Right forelimb (tissue), 1 donor: ENCODE data around the gene MARF1.
A peak's percentile ranks its signal among the peaks of the same experiment; 100 is the strongest.
"Not testable (repeated sequence)": the region's sequence is repeated elsewhere in the genome, so short reads cannot be mapped to it uniquely, and the experiment has no call there.

Source experiments
- DNase-seq: peaks from one replicate; pipeline ENCODE4 v3.0.0-alpha.2; 2018

MARF1 gene, protein sequence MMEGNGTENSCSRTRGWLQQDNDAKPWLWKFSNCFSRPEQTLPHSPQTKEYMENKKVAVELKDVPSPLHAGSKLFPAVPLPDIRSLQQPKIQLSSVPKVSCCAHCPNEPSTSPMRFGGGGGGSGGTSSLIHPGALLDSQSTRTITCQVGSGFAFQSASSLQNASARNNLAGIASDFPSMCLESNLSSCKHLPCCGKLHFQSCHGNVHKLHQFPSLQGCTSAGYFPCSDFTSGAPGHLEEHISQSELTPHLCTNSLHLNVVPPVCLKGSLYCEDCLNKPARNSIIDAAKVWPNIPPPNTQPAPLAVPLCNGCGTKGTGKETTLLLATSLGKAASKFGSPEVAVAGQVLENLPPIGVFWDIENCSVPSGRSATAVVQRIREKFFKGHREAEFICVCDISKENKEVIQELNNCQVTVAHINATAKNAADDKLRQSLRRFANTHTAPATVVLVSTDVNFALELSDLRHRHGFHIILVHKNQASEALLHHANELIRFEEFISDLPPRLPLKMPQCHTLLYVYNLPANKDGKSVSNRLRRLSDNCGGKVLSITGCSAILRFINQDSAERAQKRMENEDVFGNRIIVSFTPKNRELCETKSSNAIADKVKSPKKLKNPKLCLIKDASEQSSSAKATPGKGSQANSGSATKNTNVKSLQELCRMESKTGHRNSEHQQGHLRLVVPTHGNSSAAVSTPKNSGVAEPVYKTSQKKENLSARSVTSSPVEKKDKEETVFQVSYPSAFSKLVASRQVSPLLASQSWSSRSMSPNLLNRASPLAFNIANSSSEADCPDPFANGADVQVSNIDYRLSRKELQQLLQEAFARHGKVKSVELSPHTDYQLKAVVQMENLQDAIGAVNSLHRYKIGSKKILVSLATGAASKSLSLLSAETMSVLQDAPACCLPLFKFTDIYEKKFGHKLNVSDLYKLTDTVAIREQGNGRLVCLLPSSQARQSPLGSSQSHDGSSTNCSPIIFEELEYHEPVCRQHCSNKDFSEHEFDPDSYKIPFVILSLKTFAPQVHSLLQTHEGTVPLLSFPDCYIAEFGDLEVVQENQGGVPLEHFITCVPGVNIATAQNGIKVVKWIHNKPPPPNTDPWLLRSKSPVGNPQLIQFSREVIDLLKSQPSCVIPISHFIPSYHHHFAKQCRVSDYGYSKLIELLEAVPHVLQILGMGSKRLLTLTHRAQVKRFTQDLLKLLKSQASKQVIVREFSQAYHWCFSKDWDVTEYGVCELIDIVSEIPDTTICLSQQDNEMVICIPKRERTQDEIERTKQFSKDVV (N-terminal part only)

DNA sequence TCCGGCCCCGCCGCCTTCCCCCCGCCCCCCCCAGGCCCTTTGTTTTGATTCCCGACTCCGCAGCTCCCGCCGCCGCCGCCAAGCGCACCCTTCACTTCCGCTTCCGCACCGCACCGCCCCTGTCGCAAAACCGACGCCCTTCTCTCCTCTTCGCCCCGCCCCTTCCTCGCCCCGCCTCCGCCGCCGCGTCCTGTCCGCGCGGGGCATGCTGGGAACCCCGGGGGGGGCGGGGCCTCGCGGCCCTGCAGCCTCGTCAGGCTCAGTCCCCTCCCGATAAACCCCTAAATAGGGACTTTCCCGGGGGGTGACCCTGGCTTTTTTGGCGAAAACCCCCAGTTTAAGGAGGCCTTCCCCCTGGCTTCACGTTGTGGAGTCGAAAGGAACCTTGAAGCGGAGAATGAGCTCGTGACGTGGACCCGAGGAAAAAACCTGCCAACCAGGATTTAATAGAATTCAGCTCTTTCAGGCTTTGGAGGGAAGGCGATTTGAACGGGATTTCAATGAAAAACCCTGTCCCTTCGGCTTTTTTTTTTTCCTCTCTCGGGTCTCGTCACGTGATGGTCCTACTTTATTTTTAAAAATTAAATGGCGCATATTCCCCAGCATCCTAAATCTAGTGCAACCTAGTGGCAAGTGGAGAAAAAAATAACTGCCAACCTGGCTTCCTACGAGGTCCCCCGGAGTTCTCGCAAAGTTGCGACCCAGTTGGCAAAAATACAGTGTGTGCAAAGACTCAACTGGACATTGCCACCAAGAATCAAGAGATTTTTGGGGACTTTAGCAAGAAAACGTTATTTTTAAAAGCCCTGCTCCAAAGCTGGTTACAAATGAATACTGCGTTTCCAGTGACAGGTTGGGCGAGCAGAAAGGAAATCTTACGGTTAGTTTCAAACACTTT is at the start of gene MARF1:
MARF1 (minus strand) TSS at position 107 of the 898 bp plus-strand sequence. CDS start 3,921 bp downstream, outside the sequence.
- DNase-seq: peak; percentile 99

DNA sequence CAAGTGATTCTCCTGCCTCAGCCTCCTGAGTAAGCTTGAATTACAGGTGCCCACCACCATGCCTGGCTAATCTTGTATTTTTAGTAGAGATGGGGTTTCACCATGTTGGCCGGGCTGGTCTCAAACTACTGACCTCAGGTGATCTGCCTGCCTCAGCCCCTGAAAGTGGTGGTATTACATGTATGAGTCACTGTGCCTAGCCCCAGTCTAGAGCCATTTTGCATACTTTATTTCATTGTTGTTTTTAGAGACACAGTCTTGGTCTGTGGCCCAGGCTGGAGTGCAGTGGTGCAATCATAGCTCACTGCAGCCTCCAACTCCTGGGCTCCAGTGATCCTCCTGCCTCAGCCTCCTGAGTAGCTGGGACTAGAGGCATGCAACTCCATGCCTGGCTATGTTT is 49.6 kb upstream of the MARF1 start:
- not testable (repeated sequence) for DNase-seq

DNA sequence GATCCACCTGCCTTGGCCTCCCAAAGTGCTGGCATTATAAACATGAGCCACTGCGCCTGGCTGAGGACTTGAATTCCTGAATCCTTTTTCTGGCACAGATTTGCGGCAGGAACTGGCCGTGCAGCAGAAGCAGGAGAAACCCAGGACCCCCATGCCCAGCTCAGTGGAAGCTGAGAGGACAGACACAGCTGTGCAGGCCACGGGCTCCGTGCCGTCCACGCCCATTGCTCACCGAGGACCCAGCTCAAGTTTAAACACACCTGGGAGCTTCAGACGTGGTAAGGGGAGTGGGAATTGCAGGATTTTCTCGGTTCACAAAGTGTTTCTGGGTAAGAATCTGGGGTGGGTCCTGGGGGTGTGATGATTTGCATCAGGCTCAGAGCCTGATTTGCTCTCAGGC is 48.1 kb upstream of the MARF1 start:
- no peak for DNase-seq

DNA sequence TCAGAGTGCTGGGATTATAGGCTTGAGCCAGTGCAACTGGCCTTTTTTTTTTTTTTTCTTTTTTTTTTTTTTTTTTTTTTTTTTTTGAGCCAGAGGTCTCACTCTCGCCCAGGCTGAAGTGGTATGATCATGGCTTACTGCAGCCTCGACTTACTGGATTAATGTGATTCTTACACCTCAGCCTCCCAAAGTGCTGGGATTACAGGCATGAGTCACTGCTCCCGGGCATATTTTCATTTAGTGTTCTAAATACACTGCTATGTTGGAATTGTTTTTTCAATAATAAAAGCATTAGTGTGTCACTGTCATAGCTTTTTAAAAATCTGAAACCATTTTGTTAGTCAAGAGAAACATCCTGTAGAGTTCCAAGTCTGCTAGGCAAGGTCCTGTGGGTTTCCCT is 47.3 kb upstream of the MARF1 start:
- DNase-seq: no peak

DNA sequence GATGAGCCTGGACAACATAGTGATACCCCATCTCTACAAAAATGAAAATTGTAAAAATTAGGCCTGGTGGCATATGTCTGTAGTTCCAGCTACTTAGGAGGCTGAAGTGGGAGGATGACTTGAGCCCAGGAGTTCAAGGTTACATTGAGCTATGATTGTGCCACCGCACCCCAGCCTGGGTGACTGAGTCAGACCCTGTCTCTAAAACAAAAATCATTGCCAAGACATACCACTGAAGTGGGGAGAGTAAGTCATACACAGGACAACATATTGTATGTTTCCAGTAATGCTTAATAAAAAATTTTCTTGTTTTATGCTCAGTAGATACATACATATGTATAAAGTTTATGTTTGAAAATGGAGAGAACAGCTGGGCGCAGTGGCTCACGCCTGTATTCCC is 46.3 kb upstream of the MARF1 start:
- DNase-seq: no peak

DNA sequence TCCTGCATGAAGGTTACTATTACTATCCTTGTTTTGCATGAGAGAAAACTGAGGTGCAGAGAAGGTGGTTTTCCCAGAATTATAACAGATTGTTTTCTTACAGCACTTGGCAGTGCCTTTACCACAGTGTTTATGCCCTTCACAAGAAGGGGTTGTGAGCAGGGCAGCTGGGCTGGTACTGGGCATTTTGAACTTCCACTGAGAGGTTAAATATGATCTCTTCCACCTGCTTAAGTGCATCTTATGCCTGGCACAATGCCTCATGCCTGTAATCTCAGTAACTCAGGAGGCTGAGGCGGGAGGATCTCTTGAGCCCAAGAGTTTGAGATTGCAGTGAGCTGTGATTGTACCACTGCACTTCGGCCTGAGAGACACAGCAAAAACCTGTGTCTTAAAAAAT is 43.3 kb upstream of the MARF1 start:
- no peak for DNase-seq

DNA sequence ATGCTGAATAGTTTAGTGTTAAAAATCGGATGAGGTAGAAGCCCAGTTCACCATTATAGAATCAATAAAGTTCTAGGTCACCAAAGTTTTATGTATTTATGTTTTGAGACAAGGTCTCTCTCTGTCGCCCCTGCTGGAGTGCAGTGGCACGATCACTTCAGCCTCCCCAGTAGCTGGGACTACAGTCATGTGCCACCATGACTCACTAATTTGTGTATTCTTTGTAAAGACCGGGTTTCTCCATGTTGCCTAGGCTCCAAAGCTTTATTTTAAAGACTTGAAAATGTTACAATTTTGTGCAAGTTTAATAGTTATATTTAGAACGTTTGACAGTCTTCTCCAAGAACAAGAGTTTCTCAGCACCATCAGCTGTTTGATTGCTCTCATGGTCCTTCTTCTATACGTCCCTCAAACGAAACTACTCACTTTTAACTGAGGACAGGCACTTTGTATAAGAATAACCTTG is 39.2 kb upstream of the MARF1 start:
- DNase-seq: no peak

DNA sequence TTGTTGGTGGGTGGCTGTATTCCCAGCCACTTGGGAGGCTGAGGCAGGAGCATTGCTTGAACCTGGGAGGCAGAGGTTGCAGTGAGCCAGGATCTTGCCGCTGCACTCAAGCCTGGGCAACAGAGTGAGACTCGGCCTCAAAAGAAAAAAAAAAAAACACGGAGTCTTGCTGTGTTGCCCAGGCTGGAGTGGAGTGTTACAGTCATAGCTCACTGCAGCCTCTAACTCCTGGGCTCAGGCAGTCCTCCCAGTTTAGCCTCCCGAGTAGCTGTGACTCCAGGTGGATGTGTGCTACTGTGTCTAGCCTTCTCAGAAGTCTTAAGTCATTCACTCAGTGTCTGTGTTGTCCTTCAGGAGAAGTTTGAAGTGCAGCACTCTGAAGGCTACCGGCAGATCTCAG is 34.5 kb upstream of the MARF1 start:
- DNase-seq: no peak

DNA sequence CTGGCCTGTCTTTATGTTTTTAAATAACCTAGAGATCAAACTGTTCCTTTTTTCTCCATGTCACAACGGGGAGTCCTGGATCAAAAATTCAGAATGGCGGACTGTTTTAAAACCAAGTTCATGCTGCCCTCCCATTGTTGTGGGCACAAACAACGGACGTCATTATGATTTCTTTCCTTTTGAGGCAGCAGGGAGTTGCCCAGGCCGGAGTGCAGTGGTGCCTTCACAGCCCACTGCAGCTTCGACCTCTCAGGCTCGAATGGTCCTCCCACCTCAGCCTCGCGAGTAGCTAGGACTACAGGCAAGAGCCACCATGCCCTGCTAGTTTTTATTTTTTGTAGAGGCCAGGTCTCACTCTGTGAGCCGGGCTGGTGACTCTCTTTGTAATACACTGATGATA is 33.6 kb upstream of the MARF1 start:
- DNase-seq: no peak

DNA sequence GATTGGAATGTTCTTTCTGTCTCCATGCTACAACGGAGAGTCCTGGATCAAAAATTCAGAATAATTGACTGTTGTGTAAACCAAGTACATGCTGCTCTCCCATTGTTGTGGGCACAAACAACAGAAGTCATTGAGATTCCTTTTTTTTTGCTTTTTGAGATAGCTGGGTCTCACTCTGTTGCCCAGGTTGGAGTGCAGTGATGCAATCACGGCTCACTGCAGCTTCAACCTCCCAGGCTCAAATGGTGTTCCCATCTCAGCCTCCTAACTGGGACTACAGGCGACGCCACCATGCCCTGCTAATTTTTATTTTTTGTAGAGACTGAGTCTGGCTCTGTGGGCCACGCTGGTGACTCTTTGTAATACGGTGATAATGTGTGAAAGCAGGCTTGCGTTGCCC is 31.6 kb upstream of the MARF1 start:
- DNase-seq: no peak

DNA sequence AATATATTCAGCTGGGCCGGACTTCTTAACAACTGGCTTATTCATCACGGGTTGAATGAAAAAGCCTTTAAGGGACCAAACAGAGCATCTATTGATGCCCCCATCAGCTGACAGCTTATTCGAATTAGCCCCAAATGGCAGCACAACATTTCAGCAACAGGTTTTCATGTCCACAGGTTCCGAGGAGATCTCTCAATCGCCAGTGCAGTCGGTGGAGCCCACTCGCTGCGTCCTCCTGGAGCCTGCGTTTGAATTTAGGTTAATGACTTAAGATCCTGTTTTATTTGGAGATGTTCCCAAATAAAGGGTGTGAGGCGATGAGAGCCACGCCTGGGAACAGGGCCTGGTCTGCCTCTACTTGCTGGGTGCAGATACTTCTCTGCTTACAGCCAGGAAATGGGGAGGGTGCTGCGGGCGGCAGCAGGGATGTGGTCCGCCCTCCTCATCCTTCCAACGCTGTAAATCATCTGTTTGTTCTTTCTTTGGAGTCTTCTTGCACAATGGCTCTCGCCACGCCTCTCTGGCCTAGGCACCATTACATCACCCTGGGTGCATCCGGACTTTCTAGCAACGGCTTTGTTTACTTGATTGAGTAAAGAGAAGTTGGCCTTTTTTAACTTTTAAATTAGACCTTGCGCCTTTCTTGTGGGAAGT is 29.7 kb upstream of the MARF1 start:
- peak; percentile 73 for DNase-seq

DNA sequence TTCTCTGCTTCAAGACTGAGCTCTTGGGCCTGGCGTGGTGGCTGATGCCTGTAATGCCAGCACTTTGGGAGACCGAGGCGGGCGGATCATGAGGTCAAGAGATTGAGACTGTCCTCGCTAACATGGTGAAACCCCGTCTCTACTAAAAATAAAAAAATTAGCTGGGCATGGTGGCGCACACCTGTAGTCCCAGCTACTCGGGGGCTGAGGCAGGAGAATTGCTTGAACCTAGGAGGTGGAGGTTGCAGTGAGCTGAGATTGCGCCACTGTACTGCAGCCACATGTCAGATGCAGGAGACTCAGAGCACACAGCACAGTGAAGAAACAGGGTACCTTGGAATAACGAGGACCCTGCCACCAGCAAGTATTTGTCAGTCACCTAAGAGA is 29.2 kb upstream of the MARF1 start:
- not testable (repeated sequence) for DNase-seq

DNA sequence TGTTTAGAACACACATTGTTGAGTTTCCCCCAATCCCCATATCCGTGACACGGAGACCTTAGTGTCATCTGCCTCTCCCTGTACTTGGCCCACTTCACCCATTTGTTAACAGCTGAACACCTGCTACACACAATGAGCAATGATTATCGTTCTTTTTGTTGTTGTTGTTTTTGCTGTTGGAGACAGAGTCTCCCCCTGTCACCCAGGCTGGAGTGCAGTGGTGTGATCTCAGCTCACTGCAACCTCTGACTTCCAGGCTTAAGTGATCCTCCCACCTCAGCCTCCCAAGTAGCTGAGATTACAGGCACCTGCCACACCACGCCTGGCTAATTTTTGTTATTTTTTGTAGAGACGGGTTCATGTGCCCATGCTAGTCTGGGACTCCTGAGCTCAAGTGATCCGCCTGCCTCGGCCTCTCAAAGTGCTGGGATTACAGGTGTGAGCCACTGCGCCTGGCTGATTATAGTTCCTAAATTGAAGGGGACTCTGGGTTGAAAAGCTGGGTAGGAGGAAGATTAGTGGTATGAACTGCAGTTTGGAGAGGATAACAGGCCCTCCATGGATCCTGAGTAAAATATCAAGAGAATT is 28.7 kb upstream of the MARF1 start:
- DNase-seq: no peak

DNA sequence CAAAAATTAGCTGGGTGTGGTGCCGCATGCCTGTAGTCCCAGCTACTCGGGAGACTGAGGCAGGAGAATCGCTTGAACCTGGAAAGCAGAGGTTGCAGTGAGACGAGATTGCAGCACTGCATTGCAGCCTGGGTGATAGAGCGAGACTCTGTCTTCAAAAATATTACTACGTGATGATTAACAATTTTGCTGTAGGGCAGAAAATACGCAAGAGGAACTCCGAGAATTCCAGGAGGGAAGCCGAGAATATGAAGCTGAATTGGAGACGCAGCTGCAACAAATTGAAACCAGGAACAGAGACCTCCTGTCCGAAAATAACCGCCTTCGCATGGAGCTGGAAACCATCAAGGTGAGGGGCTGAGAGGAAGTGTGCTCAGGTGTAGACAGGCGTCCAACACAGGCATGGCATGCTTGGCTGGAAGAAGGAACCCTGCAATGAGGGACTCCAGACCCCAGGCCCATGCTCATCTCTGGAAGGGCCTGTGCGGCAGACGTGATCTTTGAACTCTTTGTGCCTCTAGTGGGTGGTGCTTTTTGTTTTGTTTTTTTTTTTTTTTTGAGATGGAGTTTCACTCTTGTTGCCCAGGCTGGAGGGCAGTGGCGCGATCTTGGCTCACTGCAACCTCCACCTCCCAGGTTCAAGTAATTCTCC is 24.3 kb upstream of the MARF1 start:
- no peak for DNase-seq

DNA sequence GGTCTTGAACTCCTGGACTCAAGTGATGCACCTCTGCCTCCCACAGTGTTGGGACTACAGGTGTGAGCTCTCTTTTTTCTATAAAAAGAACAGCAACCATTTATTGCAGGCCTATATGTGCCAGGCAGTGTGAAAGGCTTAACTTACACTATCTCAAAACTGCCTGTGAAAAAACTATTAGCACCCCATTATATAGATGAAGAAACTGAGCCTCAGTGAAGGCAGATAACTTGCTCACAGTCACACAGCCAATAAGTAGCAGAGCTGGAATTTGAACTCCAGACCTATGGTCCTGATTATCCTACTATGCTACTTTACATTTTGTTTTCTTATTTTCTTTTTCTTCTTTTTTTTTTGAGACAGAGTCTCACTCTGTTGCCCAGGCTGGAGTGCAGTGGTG is 22.2 kb upstream of the MARF1 start:
- no peak for DNase-seq

DNA sequence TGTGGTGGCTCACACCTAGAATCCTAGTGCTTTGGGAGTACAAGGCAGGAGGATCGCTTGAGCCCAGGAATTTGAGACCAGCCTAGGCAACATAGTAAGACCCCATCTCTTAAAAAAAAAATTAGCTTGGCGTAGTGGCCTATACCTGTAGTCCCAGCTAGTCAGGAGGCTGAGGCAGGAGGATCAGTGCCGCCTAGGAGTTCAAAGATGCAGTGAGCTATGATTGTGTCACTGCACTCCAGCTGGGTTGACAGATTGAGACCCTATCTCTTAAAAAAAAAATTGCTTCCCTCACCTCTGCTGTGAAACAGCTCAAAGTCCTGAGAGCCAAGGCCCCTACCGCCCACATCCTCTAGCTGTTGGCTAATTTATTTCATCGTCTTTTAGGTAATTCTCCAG is 17.2 kb upstream of the MARF1 start:
- no peak for DNase-seq

DNA sequence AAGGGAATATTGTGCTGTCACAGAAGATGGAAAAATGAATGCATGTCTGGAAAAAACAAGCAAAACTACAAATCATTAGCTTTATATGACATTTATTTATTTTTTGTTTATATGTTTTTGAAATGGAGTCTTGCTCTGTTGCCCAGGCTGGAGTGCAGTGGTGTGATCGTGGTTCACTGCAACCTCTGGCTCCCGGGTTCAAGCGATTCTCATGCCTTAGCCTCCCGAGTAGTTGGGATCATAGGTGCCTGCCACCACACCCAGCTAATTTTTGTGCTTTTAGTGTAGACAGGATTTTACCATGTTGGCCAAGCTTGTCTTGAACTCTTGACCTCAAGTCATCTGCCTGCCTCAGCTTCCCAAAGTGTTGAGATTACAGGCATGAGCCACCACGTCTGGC is 15.6 kb upstream of the MARF1 start:
- no peak for DNase-seq

DNA sequence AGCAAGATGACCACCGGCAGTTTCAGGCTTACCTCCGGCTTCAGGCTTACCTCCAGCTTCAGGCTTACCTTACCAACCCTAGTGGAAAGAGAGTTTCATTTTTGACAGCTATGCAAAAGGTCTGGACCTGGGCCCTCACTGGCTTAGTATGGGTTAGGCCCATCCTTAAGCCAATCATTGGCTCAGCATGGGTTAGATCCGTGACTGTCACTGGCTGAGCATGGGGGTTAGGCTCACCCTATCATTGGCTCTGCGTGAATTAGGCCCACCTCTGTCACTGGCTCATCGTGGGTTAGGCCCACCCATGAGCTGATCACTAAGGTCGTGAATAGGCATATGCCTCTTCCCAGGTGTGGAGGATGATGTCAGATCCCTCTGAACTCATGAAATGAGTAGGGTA is 15.2 kb upstream of the MARF1 start:
- no peak for DNase-seq

DNA sequence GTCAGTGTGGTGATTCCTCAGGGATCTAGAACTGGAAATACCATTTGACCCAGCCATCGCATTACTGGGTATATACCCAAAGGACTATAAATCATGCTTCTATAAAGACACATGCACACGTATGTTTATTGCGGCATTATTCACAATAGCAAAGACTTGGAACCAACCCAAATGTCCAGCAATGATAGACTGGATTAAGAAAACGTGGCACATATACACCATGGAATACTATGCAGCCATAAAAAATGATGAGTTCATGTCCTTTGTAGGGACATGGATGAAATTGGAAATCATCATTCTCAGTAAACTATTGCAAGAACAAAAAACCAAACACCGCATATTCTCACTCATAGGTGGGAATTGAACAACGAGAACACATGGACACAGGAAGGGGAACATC is 12.6 kb upstream of the MARF1 start:
- not testable (repeated sequence) for DNase-seq

DNA sequence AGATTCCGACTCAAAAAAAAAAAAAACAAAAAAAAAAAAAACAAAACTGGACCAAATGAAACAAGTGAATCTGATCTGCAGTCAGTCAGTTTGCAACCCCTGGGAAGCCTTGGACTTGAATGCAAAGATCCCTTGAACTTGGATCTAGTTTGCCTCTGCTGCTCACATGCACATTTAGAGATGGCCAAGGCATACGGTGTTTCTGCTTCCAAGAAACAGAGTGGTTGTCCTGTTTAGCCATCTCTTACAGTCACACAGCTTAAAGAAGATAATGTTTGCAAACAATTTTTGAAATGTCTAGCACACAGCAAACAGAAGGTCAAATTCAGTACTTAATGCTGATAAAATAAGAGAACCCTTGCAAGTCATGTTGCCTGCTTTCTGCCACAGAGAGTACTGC is 11.6 kb upstream of the MARF1 start:
- no peak for DNase-seq

DNA sequence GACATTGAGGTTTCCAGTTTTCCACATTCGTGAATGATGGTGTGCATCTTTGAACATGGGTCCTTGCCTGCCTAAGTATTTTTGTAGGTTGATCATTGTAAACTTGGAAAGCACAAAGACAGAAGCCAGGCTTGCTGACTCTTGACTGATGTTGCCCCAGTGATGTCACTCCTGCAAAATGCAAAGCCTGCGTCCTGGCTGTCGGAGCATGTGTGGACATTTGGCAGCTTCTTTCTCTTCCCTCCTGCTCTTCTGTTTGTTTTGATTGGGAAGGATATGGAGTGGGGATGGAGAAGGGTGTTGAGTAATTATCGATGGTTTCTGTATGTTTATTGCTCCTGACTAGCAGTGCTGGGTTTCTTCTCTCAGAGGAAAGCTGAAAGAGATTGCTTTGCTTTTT is 10.3 kb upstream of the MARF1 start:
- DNase-seq: no peak
